Panc1 (cell line): ENCODE measurements around the gene MND1. TPM values are rescaled to one million over a fixed set of nuclear protein-coding genes. Genes with fewer than 3 reads are reported as not detected.

ENCODE experiments used
- ATAC-seq: fragments of 200-7000 bp; cut with Tn5 transposase; 2 replicates; pipeline ENCODE4 v1.9.1; 2020; ENCODE audit warnings: mild to moderate bottlenecking, moderate library complexity
- BruUV-seq: library from RNA; stranded (reverse); fragments of 400-500 nt; replicated peaks from 2 replicates; lab custom pipeline; 2021; lab: Mats Ljungman, UMichigan
- CTCF ChIA-PET: fragments of 300-600 bp; sonication (Branson Sonifier 250); formaldehyde crosslinking; loops from one replicate; lab custom pipeline; 2022; ENCODE audit warnings: antibody characterized with exemption; lab: Charles Lee
- POLR2A ChIA-PET: fragments of 300-600 bp; sonication (Branson Sonifier 250); formaldehyde crosslinking; loops from one replicate; lab custom pipeline; 2022; ENCODE audit warnings: antibody characterized with exemption; lab: Charles Lee
- DNase-seq: peaks from one replicate; pipeline ENCODE4 v3.0.0-alpha.2; 2010; ENCODE audit warnings: low read depth, low spot score
- H3K27ac ChIP-seq: 2 replicates; pipeline ENCODE4 v1.5.1; 2011; ENCODE audit warnings: mild to moderate bottlenecking, low read length, inconsistent platforms
- H3K27me3 ChIP-seq: fragments of 200-500 bp; sonication (Bioruptor generic); 2 replicates; pipeline ENCODE4 v1.6.0; 2014; ENCODE audit warnings: low read length, inconsistent platforms; ENCODE audit not compliant: control insufficient read depth, insufficient read depth
- H3K36me3 ChIP-seq: fragments of 200-500 bp; sonication (Bioruptor generic); 2 replicates; pipeline ENCODE4 v1.5.1; 2014; ENCODE audit warnings: inconsistent platforms, mild to moderate bottlenecking, low read length, moderate library complexity; ENCODE audit not compliant: control insufficient read depth, insufficient read depth
- H3K4me1 ChIP-seq: 2 replicates; pipeline ENCODE4 v1.5.1; 2011; ENCODE audit warnings: inconsistent platforms, mild to moderate bottlenecking, low read length, moderate library complexity; ENCODE audit not compliant: control insufficient read depth, insufficient read depth
- H3K4me3 ChIP-seq, 2 experiments: 2 replicates each; pipeline ENCODE4 v1.5.1; 2011 to 2012; ENCODE audit warnings: low read depth in 2 of 2, low read length in 2 of 2, mild to moderate bottlenecking in 2 of 2, inconsistent platforms in 1 of 2, moderate library complexity in 1 of 2
- H3K9me3 ChIP-seq: fragments of 200-500 bp; sonication (Bioruptor generic); 2 replicates; pipeline ENCODE4 v1.5.1; 2014; ENCODE audit warnings: low read depth, mild to moderate bottlenecking, inconsistent platforms, low read length, moderate library complexity; ENCODE audit not compliant: control insufficient read depth, insufficient read depth
- CTCF ChIP-seq: fragments of 450-650 bp; IDR thresholded peaks from 2 replicates; pipeline ENCODE4 v1.5.1; 2017; ENCODE audit warnings: mild to moderate bottlenecking
- POLR2AphosphoS5 ChIP-seq: IDR thresholded peaks from 2 replicates; pipeline ENCODE4 v1.6.1; 2012; ENCODE audit warnings: mild to moderate bottlenecking, low read depth, low read length, moderate library complexity
- REST ChIP-seq, 2 experiments: IDR thresholded peaks; 2 replicates each; pipeline ENCODE4 v1.6.1; 2011 to 2012; ENCODE audit warnings: low read depth in 2 of 2, control low read depth in 1 of 2, low read length in 1 of 2, mild to moderate bottlenecking in 1 of 2, moderate library complexity in 1 of 2; ENCODE audit not compliant: insufficient read depth in 1 of 2
- SIN3A ChIP-seq: IDR thresholded peaks from 2 replicates; pipeline ENCODE4 v1.6.1; 2012; ENCODE audit warnings: low read depth, mild to moderate bottlenecking, low read length, moderate library complexity, borderline replicate concordance; ENCODE audit not compliant: insufficient read depth
- TCF7L2 ChIP-seq: IDR thresholded peaks from 2 replicates; pipeline ENCODE4 v1.6.1; 2011; ENCODE audit warnings: mild to moderate bottlenecking, low read depth, low read length, inconsistent platforms
- in situ Hi-C: cut with HindIII; loops from 2 replicates; pipeline ENCODE4 v1.10.0; 2016; ENCODE audit warnings: low sequenced_read_pairs, low pct_unique_long_range_greater_than_20kb
- intact Hi-C: fragments of 100-400 bp; cut with micrococcal nuclease; formaldehyde crosslinking; loops from one replicate; pipeline ENCODE4 v1.10.0; 2022; ENCODE audit not compliant: unreplicated experiment
- total RNA-seq: library from RNA; stranded (reverse); gene quantifications from one replicate; pipeline ENCODE4 v1.2.1, GENCODE V29; 2021; ENCODE audit not compliant: unreplicated experiment

Gene MND1
- total RNA-seq, 1 experiment from 2014 or later = 9.4 TPM

- TF ChIP-seq REST (IDR thresholded peaks at IDR 0.05; ENCODE audit: insufficient read depth in 1 of 2, low read depth in 2 of 2, low read length in 1 of 2) (no peak), TCF7L2 (no peak), CTCF (no peak), SIN3A (no peak), POLR2AphosphoS5 (no peak)
- ChIA-PET POLR2A (no interaction called here), CTCF (no interaction called here)
- in situ Hi-C loops (no loop called here), intact Hi-C loops (no loop called here)
- Histone ChIP-seq H3K4me3 (no peak overlapping the region), H3K9me3 (no peaks in the 10 kb centered on the region), H3K4me1 (no peaks in the 10 kb centered on the region), H3K27me3 (no peaks in the 10 kb centered on the region), H3K27ac (no peak overlapping the region), H3K36me3 (no peaks in the 10 kb centered on the region)
- ATAC-seq (no peak), DNase-seq (no peak)
- BruUV-seq = no TSS peak
Measured at GRCh38 chr4:153387981-153388380, 43.5 kb downstream of the MND1 start.

- Histone ChIP-seq H3K36me3 (no peaks in the 10 kb centered on the region), H3K27ac (no peak overlapping the region), H3K9me3 (no peaks in the 10 kb centered on the region), H3K27me3 (no peaks in the 10 kb centered on the region), H3K4me1 (no peaks in the 10 kb centered on the region), H3K4me3 (no peak overlapping the region)
- ATAC-seq (no peak), DNase-seq (no peak)
- in situ Hi-C loops (no loop called here), intact Hi-C loops (no loop called here)
- BruUV-seq = no TSS peak
- POLR2A ChIA-PET = no interaction called here
- CTCF ChIA-PET = no interaction called here
- no peak for TF ChIP-seq SIN3A
- TF ChIP-seq TCF7L2 = no peak
- no peak for TF ChIP-seq CTCF
- TF ChIP-seq REST (IDR thresholded peaks at IDR 0.05; ENCODE audit: insufficient read depth in 1 of 2, low read depth in 2 of 2, low read length in 1 of 2) = no peak
- no peak for TF ChIP-seq POLR2AphosphoS5
Measured at GRCh38 chr4:153393397-153393796, 48.9 kb downstream of the MND1 start.
